ENCODE data around the gene SH3RF3.

DNA sequence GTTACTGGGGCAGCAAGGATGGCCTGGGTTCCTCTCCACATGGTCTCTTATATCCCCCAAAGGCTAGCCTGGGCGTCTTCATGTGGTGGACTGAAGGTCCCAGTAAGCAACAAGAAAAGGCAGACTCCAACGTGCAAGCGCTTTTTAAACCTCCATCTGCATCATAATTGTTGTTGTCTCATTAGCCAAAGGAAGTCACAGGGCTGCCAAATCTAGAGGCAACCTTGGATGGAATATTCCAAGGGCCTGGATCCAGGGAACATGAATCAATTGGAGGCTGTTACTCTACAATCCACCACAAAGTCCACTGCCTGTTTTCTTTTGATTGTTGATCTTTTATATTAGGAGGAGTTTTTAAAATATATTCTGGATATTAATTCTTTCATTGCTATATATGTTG is 118.8 kb downstream of the SH3RF3 start:
- TF ChIP-seq POLR2A (IDR thresholded peaks at IDR 0.05; ENCODE audit: low read length) (no peak), GATA1 (IDR thresholded peaks at IDR 0.05; ENCODE audit: low read depth, low read length) (no peak)
